Panc1 (cell line): ENCODE measurements around the gene ADPRH.
"Not testable (repeated sequence)": the region's sequence is repeated elsewhere in the genome, so short reads cannot be mapped to it uniquely, and the experiment has no call there.

ENCODE experiments used
- POLR2AphosphoS5 ChIP-seq: IDR thresholded peaks from 2 replicates; pipeline ENCODE4 v1.6.1; 2012; ENCODE audit warnings: mild to moderate bottlenecking, low read depth, low read length, moderate library complexity
- SIN3A ChIP-seq: IDR thresholded peaks from 2 replicates; pipeline ENCODE4 v1.6.1; 2012; ENCODE audit warnings: low read depth, mild to moderate bottlenecking, low read length, moderate library complexity, borderline replicate concordance; ENCODE audit not compliant: insufficient read depth
- TCF7L2 ChIP-seq: IDR thresholded peaks from 2 replicates; pipeline ENCODE4 v1.6.1; 2011; ENCODE audit warnings: mild to moderate bottlenecking, low read depth, low read length, inconsistent platforms
- TF ChIP-seq, protein P1 (sequence below): fragments of 450-650 bp; IDR thresholded peaks from 2 replicates; pipeline ENCODE4 v1.5.1; 2017; ENCODE audit warnings: mild to moderate bottlenecking

DNA sequence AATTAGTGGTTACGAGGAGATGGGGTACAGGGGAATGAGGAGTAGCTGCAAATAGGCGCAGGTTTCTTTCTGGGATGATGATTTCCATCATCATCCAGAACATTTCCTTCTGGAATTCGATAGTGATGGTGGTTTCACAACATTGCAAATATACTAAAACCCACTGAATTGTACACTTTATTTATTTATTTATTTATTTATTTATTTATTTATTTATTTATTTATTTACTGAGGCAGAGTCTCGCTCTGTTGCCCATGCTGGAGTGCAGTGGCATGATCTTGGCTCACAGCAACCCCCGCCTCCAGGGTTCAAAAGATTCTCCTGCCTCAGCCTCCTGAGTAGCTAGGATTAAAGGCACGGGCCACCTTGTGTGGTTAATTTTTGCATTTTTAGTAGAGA lies 26.4 kb upstream of the ADPRH start:
- not testable (repeated sequence) for TF ChIP-seq POLR2AphosphoS5, SIN3A, TCF7L2
- TF ChIP-seq, protein P1, sequence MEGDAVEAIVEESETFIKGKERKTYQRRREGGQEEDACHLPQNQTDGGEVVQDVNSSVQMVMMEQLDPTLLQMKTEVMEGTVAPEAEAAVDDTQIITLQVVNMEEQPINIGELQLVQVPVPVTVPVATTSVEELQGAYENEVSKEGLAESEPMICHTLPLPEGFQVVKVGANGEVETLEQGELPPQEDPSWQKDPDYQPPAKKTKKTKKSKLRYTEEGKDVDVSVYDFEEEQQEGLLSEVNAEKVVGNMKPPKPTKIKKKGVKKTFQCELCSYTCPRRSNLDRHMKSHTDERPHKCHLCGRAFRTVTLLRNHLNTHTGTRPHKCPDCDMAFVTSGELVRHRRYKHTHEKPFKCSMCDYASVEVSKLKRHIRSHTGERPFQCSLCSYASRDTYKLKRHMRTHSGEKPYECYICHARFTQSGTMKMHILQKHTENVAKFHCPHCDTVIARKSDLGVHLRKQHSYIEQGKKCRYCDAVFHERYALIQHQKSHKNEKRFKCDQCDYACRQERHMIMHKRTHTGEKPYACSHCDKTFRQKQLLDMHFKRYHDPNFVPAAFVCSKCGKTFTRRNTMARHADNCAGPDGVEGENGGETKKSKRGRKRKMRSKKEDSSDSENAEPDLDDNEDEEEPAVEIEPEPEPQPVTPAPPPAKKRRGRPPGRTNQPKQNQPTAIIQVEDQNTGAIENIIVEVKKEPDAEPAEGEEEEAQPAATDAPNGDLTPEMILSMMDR: not testable (repeated sequence)
